ENCODE results near the gene CCDC24.

- TF ChIP-seq CTCF (IDR thresholded peaks at IDR 0.05): no peak
- TF ChIP-seq POLR2AphosphoS5 (IDR thresholded peaks at IDR 0.05; ENCODE audit: insufficient read depth in 1 of 2, low read depth in 1 of 2): no peak
- no peak for TF ChIP-seq POLR2A (IDR thresholded peaks at IDR 0.05)
Observed at GRCh38 chr1:44024031-44024902, 32.9 kb downstream of the CCDC24 start.
